GM10266 (cell line): ENCODE results near the gene EEIG1.
A peak's percentile ranks its signal among the peaks of the same experiment; 100 is the strongest.

ENCODE experiments used
- DNase-seq: peaks from one replicate; pipeline ENCODE4 v3.0.0; 2012; ENCODE audit errors: extremely low spot score
- TF ChIP-seq, protein P1 (sequence below): IDR thresholded peaks from 2 replicates; pipeline ENCODE4 v1.5.1; 2012; ENCODE audit warnings: mild to moderate bottlenecking, low read depth; ENCODE audit not compliant: control insufficient read depth, insufficient read depth; ENCODE audit errors: missing control alignments

EEIG1 gene

DNA sequence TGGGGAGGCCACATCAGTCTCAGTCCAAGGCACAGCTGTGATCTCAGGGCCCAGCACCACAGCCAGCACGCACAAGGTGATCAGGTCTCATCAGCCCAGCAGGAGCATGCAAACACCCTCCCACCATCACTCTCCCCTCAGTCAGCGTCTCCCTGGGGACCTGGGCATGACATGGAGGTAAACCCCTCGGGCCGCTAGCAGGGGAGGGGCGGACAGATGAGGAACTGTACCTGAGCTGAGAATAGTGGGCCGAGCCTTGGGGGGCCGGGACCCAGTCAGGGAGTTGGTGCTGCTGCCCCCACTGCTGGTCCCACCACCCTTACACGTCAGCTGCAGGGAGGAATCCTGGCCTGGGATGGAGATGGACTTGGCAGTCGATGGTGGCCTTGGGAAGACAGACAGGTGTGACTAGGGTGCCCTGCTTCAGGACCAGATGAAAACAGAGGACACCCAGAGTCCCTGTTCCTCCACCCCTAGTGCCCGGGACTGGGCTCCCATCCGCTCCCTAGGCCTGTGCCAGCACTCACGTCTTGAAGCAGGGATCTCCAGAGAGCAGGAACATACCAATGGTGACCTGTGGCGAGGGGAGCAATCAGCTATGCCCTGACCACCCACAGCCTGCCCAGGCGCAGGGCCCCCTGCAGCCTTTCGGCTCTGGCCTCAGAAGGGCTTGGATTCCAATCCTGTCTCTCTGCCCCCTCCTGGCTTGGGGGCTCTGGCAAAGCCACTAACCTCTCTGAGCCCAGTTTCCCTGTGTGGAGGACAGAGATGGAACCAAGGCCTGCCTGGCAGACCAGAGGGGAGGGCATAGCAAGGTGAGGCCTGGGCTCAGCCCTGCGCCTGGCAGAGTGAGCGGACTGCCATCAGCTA is 32.7 kb downstream of the EEIG1 start:
- TF ChIP-seq, protein P1, sequence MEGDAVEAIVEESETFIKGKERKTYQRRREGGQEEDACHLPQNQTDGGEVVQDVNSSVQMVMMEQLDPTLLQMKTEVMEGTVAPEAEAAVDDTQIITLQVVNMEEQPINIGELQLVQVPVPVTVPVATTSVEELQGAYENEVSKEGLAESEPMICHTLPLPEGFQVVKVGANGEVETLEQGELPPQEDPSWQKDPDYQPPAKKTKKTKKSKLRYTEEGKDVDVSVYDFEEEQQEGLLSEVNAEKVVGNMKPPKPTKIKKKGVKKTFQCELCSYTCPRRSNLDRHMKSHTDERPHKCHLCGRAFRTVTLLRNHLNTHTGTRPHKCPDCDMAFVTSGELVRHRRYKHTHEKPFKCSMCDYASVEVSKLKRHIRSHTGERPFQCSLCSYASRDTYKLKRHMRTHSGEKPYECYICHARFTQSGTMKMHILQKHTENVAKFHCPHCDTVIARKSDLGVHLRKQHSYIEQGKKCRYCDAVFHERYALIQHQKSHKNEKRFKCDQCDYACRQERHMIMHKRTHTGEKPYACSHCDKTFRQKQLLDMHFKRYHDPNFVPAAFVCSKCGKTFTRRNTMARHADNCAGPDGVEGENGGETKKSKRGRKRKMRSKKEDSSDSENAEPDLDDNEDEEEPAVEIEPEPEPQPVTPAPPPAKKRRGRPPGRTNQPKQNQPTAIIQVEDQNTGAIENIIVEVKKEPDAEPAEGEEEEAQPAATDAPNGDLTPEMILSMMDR = no peak
- no peak for DNase-seq

DNA sequence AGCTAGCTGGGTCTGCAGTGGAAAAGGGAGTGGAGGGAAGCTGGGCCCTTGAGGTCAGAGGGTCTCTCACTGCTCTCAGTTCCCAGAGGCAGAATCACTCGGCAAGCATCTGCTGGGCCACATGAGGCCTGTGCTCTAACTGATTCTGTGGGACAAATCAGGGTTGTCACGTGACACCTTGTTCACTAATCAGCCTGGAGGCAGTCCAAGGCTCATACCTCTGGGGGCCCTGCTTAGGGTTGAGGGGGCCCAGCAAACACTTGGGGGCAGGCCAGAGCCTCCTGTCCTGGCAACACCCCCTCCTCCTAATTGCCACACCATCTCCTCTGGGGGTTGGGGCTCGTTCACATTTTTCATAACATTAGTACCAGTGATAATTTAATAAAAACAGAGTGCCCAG is 34.1 kb downstream of the EEIG1 start:
- DNase-seq = no peak
- TF ChIP-seq, protein P1 = no peak

DNA sequence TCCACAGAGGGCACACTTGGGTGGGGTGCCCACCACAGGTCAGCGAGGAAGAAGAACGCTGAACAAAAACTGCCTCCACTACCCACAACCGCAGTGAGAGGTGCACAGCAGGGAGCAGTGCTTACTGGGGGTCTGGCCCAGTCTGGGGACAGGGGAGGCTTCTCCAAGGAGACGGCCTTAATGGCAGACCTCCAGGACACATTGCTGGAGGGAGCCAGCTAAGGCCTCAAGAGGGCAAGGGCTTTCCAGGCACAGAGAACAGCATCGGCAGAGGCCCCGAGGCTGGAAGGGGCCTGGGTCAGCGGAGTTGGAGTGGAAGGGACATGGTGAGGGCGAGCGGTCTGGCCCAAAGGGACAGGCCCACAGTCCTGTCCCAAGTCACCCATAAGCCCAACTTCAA is 34.8 kb downstream of the EEIG1 start:
- TF ChIP-seq, protein P1 = no peak
- no peak for DNase-seq

DNA sequence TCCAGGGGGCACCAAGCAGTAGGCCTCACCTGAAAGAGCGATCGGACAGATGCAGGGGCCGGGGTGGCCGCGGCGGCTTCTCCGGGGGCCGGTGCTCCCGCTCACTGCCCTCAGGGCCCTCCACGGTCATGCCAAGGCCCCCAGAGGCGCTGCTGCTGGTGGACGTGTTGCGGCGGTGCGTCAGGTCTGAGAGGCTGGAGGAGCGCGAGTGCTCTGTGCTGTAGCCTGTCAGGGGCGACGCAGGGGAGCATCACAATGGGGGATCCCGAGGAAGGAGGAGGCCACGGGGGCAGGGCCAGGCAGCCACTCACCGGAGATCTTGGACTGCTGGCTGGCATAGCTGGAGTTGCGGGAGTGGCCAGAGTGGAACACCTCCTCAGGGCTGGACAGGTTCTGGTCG is 35.5 kb downstream of the EEIG1 start:
- no peak for DNase-seq
- TF ChIP-seq, protein P1 = no peak

DNA sequence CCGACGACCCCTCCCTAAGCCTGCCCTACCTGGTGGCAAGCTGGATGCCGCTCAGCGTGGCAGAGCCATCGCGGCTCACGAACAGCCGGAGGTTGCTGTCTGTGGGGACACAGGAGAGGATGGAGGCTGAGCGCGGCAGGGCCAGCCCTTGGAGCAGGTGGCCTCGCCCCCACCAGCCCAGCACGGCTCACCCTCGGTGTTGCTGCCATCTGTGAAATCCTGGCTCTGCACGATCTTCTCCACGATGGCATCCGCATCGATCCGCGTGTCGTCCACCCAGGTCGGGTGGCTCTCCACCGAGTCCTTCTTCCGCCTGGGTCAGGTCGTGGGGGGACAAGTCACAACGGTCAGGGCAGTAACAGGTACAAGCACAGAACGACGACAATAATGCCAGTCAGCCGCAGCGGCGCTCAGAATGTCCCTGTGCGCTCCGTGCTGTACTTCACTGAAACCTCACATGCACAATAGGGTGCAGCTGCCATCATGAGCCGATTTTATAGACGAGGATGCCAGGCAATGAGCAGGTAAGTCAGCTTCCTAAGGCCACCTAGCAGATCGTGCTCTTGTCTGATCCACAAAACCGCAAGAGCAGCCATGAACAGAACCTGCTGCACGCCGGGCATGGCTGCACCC is 36.1 kb downstream of the EEIG1 start:
- TF ChIP-seq, protein P1 = no peak
- DNase-seq = no peak

DNA sequence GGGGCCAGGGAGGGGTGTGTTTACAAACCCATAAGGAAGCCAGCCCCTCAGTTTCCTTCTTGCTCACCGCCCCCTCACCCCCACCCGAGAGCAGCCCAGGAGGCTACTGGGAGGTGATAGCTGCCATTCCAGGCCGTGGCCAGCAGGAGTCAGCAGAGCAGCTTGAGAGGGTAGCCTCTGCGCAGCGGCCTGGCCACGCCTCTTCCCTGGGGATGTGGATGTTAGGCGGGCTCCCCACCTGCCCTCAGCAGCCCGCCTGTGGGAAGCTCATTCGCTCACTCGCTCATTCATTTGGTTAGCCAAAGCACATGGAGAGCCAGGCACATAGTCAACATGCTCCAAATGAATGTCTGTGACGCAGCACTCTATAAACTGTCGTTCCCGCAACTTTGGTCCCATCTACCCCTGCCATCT is 37.1 kb downstream of the EEIG1 start:
- DNase-seq = peak; percentile 88
- TF ChIP-seq, protein P1 = peak; percentile 94
